GM12874 (cell line): Measurements from ENCODE around the gene FIZ1.

ENCODE experiments used
- TF ChIP-seq, protein P1 (sequence below): IDR thresholded peaks from 2 replicates; pipeline ENCODE4 v1.5.1; 2011; ENCODE audit warnings: low read depth, mild to moderate bottlenecking, control low read depth, low read length, moderate library complexity; ENCODE audit not compliant: insufficient read depth

The FIZ1 gene

DNA sequence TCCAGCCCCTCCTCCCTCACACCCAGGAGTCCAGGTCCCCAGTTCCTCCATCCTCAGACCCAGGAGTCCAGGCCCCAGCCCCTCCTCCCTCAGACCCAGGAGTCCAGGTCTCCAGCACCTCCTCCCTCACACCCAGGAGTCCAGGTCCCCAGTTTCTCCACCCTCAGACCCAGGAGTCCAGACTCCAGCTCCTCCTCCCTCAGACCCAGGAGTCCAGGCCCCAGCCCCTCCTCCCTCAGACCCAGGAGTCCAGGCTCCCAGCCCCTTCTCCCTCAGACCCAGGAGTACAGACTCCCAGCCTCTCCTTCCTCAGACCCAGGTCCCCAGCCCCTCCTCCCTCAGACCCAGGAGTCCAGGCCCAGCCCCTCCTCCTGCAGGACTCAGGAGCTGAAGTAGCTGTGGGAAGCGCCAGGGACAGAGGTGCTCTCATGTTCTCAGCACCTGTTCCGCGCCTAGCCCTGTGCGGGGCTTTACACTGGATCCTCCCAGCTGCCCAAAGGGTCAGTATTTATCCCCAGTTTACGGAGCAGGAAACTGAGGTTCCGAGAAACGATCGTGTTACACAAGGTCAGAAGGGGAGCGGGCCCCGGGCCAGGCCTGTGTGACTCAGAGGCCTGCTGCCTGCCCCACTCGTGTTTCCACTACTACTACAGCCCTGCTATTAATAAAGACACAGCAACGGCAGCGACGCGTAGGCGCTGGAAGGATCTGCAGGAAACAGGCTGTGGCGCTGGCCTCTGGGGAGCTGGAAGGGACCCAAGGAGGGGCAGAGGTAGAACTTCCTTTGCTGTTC, 52.3 kb downstream of the FIZ1 start:
- TF ChIP-seq, protein P1, sequence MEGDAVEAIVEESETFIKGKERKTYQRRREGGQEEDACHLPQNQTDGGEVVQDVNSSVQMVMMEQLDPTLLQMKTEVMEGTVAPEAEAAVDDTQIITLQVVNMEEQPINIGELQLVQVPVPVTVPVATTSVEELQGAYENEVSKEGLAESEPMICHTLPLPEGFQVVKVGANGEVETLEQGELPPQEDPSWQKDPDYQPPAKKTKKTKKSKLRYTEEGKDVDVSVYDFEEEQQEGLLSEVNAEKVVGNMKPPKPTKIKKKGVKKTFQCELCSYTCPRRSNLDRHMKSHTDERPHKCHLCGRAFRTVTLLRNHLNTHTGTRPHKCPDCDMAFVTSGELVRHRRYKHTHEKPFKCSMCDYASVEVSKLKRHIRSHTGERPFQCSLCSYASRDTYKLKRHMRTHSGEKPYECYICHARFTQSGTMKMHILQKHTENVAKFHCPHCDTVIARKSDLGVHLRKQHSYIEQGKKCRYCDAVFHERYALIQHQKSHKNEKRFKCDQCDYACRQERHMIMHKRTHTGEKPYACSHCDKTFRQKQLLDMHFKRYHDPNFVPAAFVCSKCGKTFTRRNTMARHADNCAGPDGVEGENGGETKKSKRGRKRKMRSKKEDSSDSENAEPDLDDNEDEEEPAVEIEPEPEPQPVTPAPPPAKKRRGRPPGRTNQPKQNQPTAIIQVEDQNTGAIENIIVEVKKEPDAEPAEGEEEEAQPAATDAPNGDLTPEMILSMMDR: no peak

DNA sequence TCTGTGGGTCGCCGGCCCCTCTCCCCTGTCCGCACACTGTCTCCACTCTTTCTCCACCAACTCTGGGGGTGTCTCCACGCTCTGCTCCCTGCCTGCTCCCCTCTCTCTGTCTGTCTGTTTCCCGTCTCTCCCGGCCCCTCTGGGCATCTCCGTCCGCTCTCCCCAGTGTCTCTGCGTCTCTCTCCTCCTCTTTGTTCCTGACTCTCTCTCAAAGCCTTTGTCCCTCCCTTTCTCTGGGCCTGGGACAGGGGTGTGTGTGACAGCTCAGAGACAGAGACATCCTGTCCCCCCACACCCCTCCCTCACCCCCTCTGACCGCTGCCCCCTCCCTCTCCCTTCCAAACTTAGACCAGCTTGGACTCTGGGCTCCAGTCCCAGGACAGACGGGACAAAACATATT, 53.3 kb downstream of the FIZ1 start:
- TF ChIP-seq, protein P1: no peak

DNA sequence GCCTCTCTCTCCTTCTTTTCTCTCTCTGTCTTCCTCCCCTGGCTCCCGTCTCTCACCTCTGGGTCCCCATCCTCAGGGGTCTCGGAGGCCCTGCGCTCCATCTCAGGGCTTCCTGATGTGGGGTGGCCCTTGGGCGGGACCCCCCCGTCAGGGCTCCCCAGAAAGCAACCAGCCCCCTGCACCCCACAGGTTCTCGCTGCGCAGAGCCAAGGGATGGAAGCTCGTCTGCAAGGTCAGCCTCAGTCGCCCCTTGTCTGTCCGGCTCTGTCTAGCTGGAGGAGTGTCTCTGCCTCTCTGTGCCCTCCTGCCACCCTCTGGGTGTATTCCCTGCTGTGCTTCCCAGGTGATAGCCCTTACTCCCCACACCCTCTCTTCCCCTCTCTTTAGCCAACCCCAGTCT, 53.9 kb downstream of the FIZ1 start, which contains the start of gene SBK3:
TSS of gene SBK3 (minus strand) at position 101 of the 400 bp plus-strand sequence. CDS start at position 101, 0 bp downstream.
- TF ChIP-seq, protein P1: no peak

DNA sequence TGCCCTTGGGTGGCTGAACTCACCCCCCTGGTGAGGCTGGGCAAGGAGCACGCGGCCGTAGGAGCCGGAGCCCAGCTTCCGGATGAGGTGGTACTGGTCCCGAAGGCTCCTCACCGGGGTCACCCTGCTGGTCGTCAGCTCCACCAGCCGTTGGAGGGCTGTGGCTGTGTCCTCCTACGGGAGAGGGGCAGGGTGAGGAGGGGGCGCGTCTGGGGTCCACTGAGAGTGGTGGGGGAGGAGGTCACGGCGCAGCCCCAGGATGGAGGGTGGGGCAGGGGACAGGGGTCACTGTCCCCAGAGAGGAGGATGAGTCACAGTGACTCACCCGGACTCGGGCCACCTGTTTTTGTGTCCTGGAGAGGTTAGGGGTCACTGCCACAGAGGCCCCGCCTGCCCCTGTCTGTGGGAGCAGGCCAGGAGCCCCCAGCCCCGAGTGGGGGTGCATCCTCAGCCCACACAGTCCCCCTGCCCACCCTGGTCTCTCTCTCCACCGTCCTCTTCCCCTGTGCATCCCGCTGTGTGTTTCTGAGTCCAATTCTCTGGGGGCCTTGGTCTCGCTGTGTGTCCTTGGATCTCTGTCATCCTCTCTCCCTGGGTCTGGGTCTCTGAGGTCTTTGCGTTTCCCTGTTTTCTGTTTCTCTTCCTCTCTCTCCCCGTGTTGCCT, 54.4 kb downstream of the FIZ1 start:
- TF ChIP-seq, protein P1: no peak

DNA sequence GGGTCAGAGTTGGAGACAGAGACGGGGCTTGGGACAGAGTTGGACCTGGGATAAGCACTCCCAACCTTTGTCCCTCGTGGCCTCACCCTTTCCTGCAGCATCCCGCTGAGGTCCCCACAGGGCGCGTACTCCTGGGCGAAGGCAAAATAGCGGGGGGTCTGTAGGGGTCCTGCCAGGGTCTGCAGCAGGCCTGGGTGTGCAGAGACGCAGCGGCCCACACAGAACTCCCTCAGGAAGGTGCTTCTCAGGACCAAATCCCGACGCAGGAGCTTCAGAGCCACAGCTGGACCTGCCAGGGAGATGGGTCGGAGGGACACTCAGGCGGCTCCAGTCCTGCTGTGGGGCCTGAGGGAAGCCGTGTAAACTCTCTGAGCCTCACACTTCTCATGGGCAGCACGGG, 55.3 kb downstream of the FIZ1 start:
- TF ChIP-seq, protein P1: no peak

DNA sequence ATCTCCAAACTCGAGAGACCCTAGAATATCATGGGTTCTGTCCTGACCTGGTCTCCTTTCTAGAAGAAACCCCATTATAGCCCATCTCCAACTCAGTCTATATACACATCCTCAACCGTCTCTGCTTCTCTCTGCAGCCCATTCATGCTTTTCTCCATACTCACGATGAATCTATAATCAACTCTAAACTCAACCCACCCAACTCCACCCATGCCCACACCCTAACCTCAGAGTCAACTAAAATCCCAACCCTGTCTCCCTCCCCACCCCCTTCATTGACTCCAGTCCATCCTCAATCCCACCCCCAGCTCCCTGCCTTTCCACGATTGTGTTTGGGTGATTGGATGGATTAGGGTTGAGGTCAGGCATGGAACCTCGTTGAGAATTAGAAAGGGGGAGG, 55.8 kb downstream of the FIZ1 start:
- TF ChIP-seq, protein P1: no peak

DNA sequence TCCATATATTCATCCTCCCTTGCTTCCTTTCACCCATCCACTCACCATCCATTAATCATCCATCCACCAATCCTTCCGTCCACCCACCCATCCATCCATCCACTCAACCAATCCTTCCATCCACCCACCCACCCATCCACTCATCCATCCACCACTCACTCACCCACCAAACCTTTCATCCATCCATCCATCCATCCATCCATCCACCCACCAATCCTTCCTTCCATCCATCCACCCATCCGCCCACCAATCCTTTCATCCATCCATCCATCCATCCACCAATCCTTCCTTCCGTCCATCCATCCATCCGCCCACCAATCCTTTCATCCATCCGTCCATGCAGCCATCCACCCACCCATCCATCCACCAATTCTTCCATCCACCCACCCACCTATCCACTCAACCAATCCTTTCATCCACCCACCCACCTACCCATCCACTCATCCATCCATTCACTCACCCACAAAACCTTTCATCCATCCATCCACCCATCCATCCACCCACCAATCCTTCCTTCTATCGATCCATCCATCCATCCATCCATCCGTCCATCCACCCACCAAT, 56.9 kb downstream of the FIZ1 start:
- TF ChIP-seq, protein P1: no peak
